ENCODE data around the gene PDGFD.

Gene PDGFD

GRCh38 chr11:103863497-103863896, 300.4 kb downstream of the PDGFD start:
- TF ChIP-seq TEAD4 (IDR thresholded peaks at IDR 0.05): no peak
- no peak for TF ChIP-seq MAX (IDR thresholded peaks at IDR 0.05)
- TF ChIP-seq USF1 (IDR thresholded peaks at IDR 0.05): no peak
- TF ChIP-seq CREB1 (IDR thresholded peaks at IDR 0.05; ENCODE audit: low read depth): no peak
- TF ChIP-seq TCF12 (IDR thresholded peaks at IDR 0.05; ENCODE audit: low read depth): no peak
- TF ChIP-seq EP300 (IDR thresholded peaks at IDR 0.05; ENCODE audit: borderline replicate concordance): no peak
- TF ChIP-seq REST (IDR thresholded peaks at IDR 0.05; ENCODE audit: low read depth): no peak
- TF ChIP-seq EGR1 (IDR thresholded peaks at IDR 0.05): no peak
- no peak for TF ChIP-seq FOXM1 (IDR thresholded peaks at IDR 0.05; ENCODE audit: borderline replicate concordance, low read depth)
- no peak for TF ChIP-seq RAD21 (IDR thresholded peaks at IDR 0.05; ENCODE audit: low read depth)

- TF ChIP-seq TCF12 (IDR thresholded peaks at IDR 0.05; ENCODE audit: low read depth): no peak
- TF ChIP-seq REST (IDR thresholded peaks at IDR 0.05; ENCODE audit: low read depth): no peak
- no peak for TF ChIP-seq TAF1 (IDR thresholded peaks at IDR 0.05; ENCODE audit: low read depth)
- TF ChIP-seq MAX (IDR thresholded peaks at IDR 0.05): no peak
- TF ChIP-seq EGR1 (IDR thresholded peaks at IDR 0.05): no peak
- TF ChIP-seq EP300 (IDR thresholded peaks at IDR 0.05; ENCODE audit: borderline replicate concordance): no peak
- no peak for TF ChIP-seq CREB1 (IDR thresholded peaks at IDR 0.05; ENCODE audit: low read depth)
- no peak for TF ChIP-seq USF1 (IDR thresholded peaks at IDR 0.05)
- no peak for TF ChIP-seq YY1 (IDR thresholded peaks at IDR 0.05; ENCODE audit: low read depth)
These were observed 301.2 kb downstream of the PDGFD start for GRCh38 chr11:103862802-103863174.

- TF ChIP-seq YY1 (IDR thresholded peaks at IDR 0.05; ENCODE audit: low read depth): no peak
- no peak for TF ChIP-seq REST (IDR thresholded peaks at IDR 0.05; ENCODE audit: low read depth)
- no peak for TF ChIP-seq CEBPB (IDR thresholded peaks at IDR 0.05)
- TF ChIP-seq NFIC (IDR thresholded peaks at IDR 0.05): no peak
- TF ChIP-seq TAF1 (IDR thresholded peaks at IDR 0.05; ENCODE audit: low read depth): no peak
- no peak for TF ChIP-seq FOXM1 (IDR thresholded peaks at IDR 0.05; ENCODE audit: borderline replicate concordance, low read depth)
- no peak for TF ChIP-seq TEAD4 (IDR thresholded peaks at IDR 0.05)
- TF ChIP-seq EGR1 (IDR thresholded peaks at IDR 0.05): no peak
- TF ChIP-seq ZBTB7A (IDR thresholded peaks at IDR 0.05; ENCODE audit: low read depth): no peak
- TF ChIP-seq EP300 (IDR thresholded peaks at IDR 0.05; ENCODE audit: borderline replicate concordance): no peak
- TF ChIP-seq RAD21 (IDR thresholded peaks at IDR 0.05; ENCODE audit: low read depth): no peak
- no peak for TF ChIP-seq TCF12 (IDR thresholded peaks at IDR 0.05; ENCODE audit: low read depth)
- TF ChIP-seq CREB1 (IDR thresholded peaks at IDR 0.05; ENCODE audit: low read depth): no peak
- TF ChIP-seq USF1 (IDR thresholded peaks at IDR 0.05): no peak
These were observed 301.7 kb downstream of the PDGFD start for GRCh38 chr11:103862094-103862801.

Measured in Ishikawa (cell line).